NB4 (cell line): ENCODE data around the gene GALNT10.

Experiments used
- DNase-seq: peaks from one replicate; pipeline ENCODE4 v3.0.0; 2010; ENCODE audit warnings: low read depth
- H3K4me3 ChIP-seq: one replicate; pipeline ENCODE4 v1.5.1; 2011; ENCODE audit warnings: mild to moderate bottlenecking, low read depth, low read length, moderate library complexity
- CTCF ChIP-seq: IDR thresholded peaks from one replicate; pipeline ENCODE4 v1.5.1; 2012; ENCODE audit warnings: low read depth, low read length
- MAX ChIP-seq: IDR thresholded peaks from 2 replicates; pipeline ENCODE4 v1.6.1; 2011; ENCODE audit warnings: low read depth, low read length
- MYC ChIP-seq: IDR thresholded peaks from 2 replicates; pipeline ENCODE4 v1.6.1; 2011; ENCODE audit warnings: low read depth, low read length
- POLR2A ChIP-seq: IDR thresholded peaks from 2 replicates; pipeline ENCODE4 v1.6.1; 2011; ENCODE audit warnings: mild to moderate bottlenecking; ENCODE audit not compliant: insufficient read length; ENCODE audit errors: extremely low read depth

Gene GALNT10

GRCh38 chr5:154189819-154190594 is 526 bp upstream of the GALNT10 start:
- H3K4me3 ChIP-seq: peak overlapping the region; percentile 55
- peak; percentile 88 for DNase-seq
- TF ChIP-seq POLR2A: peak; percentile 30
- no peak for TF ChIP-seq MYC
- peak; percentile 43 for TF ChIP-seq CTCF
- TF ChIP-seq MAX: no peak

- peak overlapping the region; percentile 70 for H3K4me3 ChIP-seq
- no peak for TF ChIP-seq MAX
- no peak for TF ChIP-seq CTCF
- TF ChIP-seq MYC: no peak
- no peak for TF ChIP-seq POLR2A
- DNase-seq: peak; percentile 21
Observed at GRCh38 chr5:154191467-154192261, 1.1 kb downstream of the GALNT10 start.

GRCh38 chr5:154193283-154193682 is 2.8 kb downstream of the GALNT10 start:
- TF ChIP-seq MAX (no peak), POLR2A (no peak), CTCF (no peak), MYC (no peak)

GRCh38 chr5:154193701-154194121 is 3.2 kb downstream of the GALNT10 start:
- TF ChIP-seq POLR2A: no peak
- TF ChIP-seq MAX: no peak
- no peak for TF ChIP-seq CTCF
- TF ChIP-seq MYC: no peak
- DNase-seq: no peak
- no peak overlapping the region for H3K4me3 ChIP-seq

More at GRCh38 chr5:154193283-154193682, 2.8 kb downstream of the GALNT10 start:
- no peak for DNase-seq
- H3K4me3 ChIP-seq: no peak overlapping the region

GRCh38 chr5:154194345-154195329 is 4.1 kb downstream of the GALNT10 start:
- no peak for DNase-seq
- TF ChIP-seq MAX (no peak), CTCF (no peak), MYC (no peak), POLR2A (no peak)
- no peak overlapping the region for H3K4me3 ChIP-seq
